Neuronal stem cell (in vitro differentiated cells): ENCODE data around the gene YIPF4. TPM values are rescaled to one million over a fixed set of nuclear protein-coding genes. Genes with fewer than 3 reads are reported as not detected.

Source experiments
- DNase-seq: peaks from one replicate; pipeline ENCODE4 v3.0.0-alpha.2; 2013; ENCODE audit warnings: low spot score
- H2AFZ ChIP-seq: one replicate; pipeline ENCODE4 v1.6.1; 2013; ENCODE audit warnings: mild to moderate bottlenecking, low read length, inconsistent platforms
- H2AK5ac ChIP-seq: 2 replicates; pipeline ENCODE4 v1.6.1; 2013; ENCODE audit warnings: low read depth, mild to moderate bottlenecking, inconsistent platforms, low read length, moderate library complexity, mixed read lengths
- H2BK120ac ChIP-seq: 2 replicates; pipeline ENCODE4 v1.6.1; 2013; ENCODE audit warnings: low read depth, mild to moderate bottlenecking, inconsistent platforms, low read length, moderate library complexity, mixed read lengths
- H2BK12ac ChIP-seq: one replicate; pipeline ENCODE4 v1.6.1; 2013; ENCODE audit warnings: low read length, inconsistent platforms
- H2BK15ac ChIP-seq: 2 replicates; pipeline ENCODE4 v1.6.1; 2013; ENCODE audit warnings: mild to moderate bottlenecking, low read length, inconsistent platforms, mixed read lengths
- H2BK5ac ChIP-seq: one replicate; pipeline ENCODE4 v1.6.1; 2013; ENCODE audit warnings: inconsistent platforms, mild to moderate bottlenecking, low read length, moderate library complexity
- H3K14ac ChIP-seq: one replicate; pipeline ENCODE4 v1.6.1; 2013; ENCODE audit warnings: low read length, inconsistent platforms
- H3K18ac ChIP-seq: 2 replicates; pipeline ENCODE4 v1.6.1; 2013; ENCODE audit warnings: low read length, inconsistent platforms
- H3K23ac ChIP-seq: 2 replicates; pipeline ENCODE4 v1.6.1; 2013; ENCODE audit warnings: low read depth, mild to moderate bottlenecking, mixed read lengths, low read length, inconsistent platforms; ENCODE audit not compliant: poor library complexity
- H3K27ac ChIP-seq: replicated peaks from 3 replicates; pipeline ENCODE4 v1.5.1; 2013; ENCODE audit warnings: low read length, inconsistent platforms
- H3K27me3 ChIP-seq, 3 experiments: 2 replicates each; pipeline ENCODE4 v1.6.1; 2013; ENCODE audit warnings: low read length in 3 of 3, mild to moderate bottlenecking in 2 of 3, inconsistent platforms in 1 of 3, low read depth in 1 of 3, mixed read lengths in 1 of 3, moderate library complexity in 1 of 3; ENCODE audit not compliant: control insufficient read depth in 3 of 3, insufficient read depth in 3 of 3
- H3K36me3 ChIP-seq, 2 donors: replicated peaks in 1 of 2; 2 replicates each; pipeline ENCODE4 v1.6.1; 2013; ENCODE audit warnings: low read length in 2 of 2; ENCODE audit not compliant: control insufficient read depth in 2 of 2, insufficient read depth in 2 of 2
- H3K4ac ChIP-seq: 2 replicates; pipeline ENCODE4 v1.6.1; 2013; ENCODE audit warnings: inconsistent platforms, mild to moderate bottlenecking, low read length, moderate library complexity
- H3K4me1 ChIP-seq, 2 donors: 1 replicate in 1 of 2; 2 replicates in 1 of 2; pipeline ENCODE4 v1.6.1; 2013; ENCODE audit warnings: low read length in 2 of 2, low read depth in 1 of 2; ENCODE audit not compliant: control insufficient read depth in 2 of 2, insufficient read depth in 1 of 2
- H3K4me2 ChIP-seq: one replicate; pipeline ENCODE4 v1.6.1; 2013; ENCODE audit warnings: mild to moderate bottlenecking, low read length, inconsistent platforms; ENCODE audit not compliant: insufficient read depth, poor library complexity, severe bottlenecking
- H3K4me3 ChIP-seq, 2 donors: 2 replicates each; pipeline ENCODE4 v1.5.1; 2013; ENCODE audit warnings: low read length in 2 of 2, mild to moderate bottlenecking in 2 of 2, inconsistent platforms in 1 of 2, moderate library complexity in 1 of 2
- H3K79me1 ChIP-seq: one replicate; pipeline ENCODE4 v1.6.1; 2013; ENCODE audit warnings: low read depth, mild to moderate bottlenecking, inconsistent platforms, low read length, moderate library complexity
- H3K9ac ChIP-seq: one replicate; pipeline ENCODE4 v1.6.1; 2013; ENCODE audit warnings: mild to moderate bottlenecking, low read depth, low read length, inconsistent platforms; ENCODE audit not compliant: poor library complexity
- H3K9me3 ChIP-seq, 2 donors: replicated peaks in 1 of 2; 2 replicates each; pipeline versions ENCODE3 to v1.6.1; 2013; ENCODE audit warnings: low read length in 2 of 2, mild to moderate bottlenecking in 2 of 2, inconsistent platforms in 1 of 2, low read depth in 1 of 2, mixed read lengths in 1 of 2, moderate library complexity in 1 of 2; ENCODE audit not compliant: control insufficient read depth in 2 of 2, insufficient read depth in 1 of 2
- H4K8ac ChIP-seq: one replicate; pipeline ENCODE4 v1.6.1; 2013; ENCODE audit warnings: low read depth, mild to moderate bottlenecking, inconsistent platforms, low read length, moderate library complexity
- H4K91ac ChIP-seq: one replicate; pipeline ENCODE4 v1.6.1; 2013; ENCODE audit warnings: low read length, low read depth, mild to moderate bottlenecking, inconsistent platforms; ENCODE audit not compliant: poor library complexity
- WGBS, 2 donors: extraction: QIAGEN DNeasy Blood & Tissue Kit; methylation state at CpG; one replicate each; pipeline ENCODE4 v1.1.7; 2013; ENCODE audit warnings: missing lambda C conversion rate in 2 of 2, mixed read lengths in 1 of 2; ENCODE audit not compliant: insufficient read length in 2 of 2, insufficient replicate concordance in 1 of 2; ENCODE audit errors: extremely low coverage in 2 of 2; 5-methylcytosine and 5-hydroxymethylcytosine counted together
- polyA plus RNA-seq, 2 experiments: library from polyadenylated mRNA; stranded (reverse); fragments of 200-250 nt; gene quantifications; one replicate each; pipeline ENCODE4 v1.2.3, GENCODE V29; 2013

The YIPF4 gene
- 10.2 TPM for polyA plus RNA-seq (2013, experiment 1 of 2)
- polyA plus RNA-seq (2013, experiment 2 of 2), result 9.5 TPM

DNA sequence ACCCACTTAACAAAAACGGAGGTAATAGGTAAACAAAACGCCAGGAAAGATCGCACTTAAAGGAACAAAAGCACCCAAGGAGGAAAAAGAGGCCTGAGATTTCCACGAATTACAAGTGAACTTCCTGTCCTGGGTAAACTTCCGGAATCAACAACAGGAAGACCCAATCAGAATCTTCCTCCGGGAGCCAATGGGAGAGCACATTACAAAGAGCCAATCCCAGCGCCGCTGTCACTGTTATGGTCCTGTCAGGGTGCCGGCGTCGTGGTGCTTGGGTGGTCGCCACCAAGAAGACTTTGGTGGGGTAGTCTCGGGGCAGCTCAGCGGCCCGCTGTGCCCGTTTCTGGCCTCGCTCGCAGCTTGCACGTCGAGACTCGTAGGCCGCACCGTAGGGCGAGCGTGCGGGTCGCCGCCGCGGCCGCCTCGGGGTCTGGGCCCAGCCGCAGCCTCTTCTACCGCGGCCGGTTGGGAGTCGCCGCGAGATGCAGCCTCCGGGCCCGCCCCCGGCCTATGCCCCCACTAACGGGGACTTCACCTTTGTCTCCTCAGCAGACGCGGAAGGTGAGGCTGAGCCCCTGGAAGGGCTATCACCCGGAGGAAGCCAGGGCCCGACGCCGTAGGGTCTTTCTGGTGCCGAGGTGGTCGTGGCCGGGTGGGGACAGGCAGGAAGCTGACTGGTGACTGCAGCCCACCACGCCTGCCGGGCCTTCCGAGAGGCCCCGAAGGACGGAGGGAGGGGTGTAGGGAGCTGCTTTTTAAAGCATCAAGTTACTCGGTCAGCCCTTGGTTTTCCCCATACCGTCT is at the start of gene YIPF4:
Gene YIPF4 (plus strand): TSS at position 231 of the 804 bp plus-strand sequence. CDS start 252 bp downstream, at position 483.
- peak; percentile 81 for DNase-seq
- peak within 1 kb of the TSS; percentile 80 to 90 for H3K4me3 ChIP-seq
- no peak within 1 kb of the TSS for H2AK5ac ChIP-seq
- H3K23ac ChIP-seq, result peak within 1 kb of the TSS; percentile 85
- peak within 1 kb of the TSS; percentile 58 for H3K4me2 ChIP-seq
- H3K27ac ChIP-seq, result peak within 1 kb of the TSS; percentile 56
- H4K8ac ChIP-seq, result peak within 1 kb of the TSS; percentile 48
- H3K14ac ChIP-seq, result peak within 1 kb of the TSS; percentile 17
- peak within 1 kb of the TSS; percentile 88 for H2AFZ ChIP-seq
- H3K9me3 ChIP-seq, result no peaks in the 10 kb centered on the region
- peaks cover 7 to 20% of the 10 kb centered on the region in 2 donors for H3K36me3 ChIP-seq
- H3K4me1 ChIP-seq, result no peaks in the 10 kb centered on the region
- no peaks in the 10 kb centered on the region for H3K27me3 ChIP-seq
- peaks cover 3% of the 10 kb centered on the region for H3K79me1 ChIP-seq
- WGBS, 2 donors, result no CpG with 5 or more reads among the region's 59 CpGs
- H2BK5ac ChIP-seq, result no peak within 1 kb of the TSS
- peak within 1 kb of the TSS; percentile 97 for H3K9ac ChIP-seq
- H2BK120ac ChIP-seq, result peak within 1 kb of the TSS; percentile 47
- H4K91ac ChIP-seq, result no peak within 1 kb of the TSS
- H2BK15ac ChIP-seq, result no peak within 1 kb of the TSS
- no peak within 1 kb of the TSS for H2BK12ac ChIP-seq
- peak within 1 kb of the TSS; percentile 66 for H3K4ac ChIP-seq
- H3K18ac ChIP-seq, result peak within 1 kb of the TSS; percentile 88

DNA sequence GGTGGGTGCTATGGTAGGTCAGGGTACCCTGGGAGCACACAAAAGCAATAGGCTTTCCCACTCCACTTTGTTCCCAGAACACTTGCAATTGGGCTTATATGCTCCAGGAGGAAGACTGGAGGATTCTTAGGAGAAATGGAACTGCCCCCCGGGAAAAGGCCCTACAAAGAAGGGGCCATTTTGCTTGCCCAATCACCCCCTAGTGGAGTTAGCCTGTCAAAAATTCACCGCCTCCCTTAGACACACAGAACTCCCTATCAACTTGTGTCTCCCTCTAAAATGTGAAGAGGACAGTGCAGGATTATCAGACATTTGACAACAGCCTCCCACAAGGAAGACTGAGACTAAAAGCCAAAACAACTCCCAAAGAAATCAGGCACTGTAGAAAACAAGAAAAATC is 49.5 kb upstream of the YIPF4 start:
- Histone ChIP-seq H2AFZ (no peak overlapping the region), H2BK15ac (no peak overlapping the region), H2BK5ac (no peak overlapping the region), H4K91ac (no peak overlapping the region), H3K4me1 (no peaks in the 10 kb centered on the region), H3K79me1 (no peaks in the 10 kb centered on the region), H3K27ac (no peak overlapping the region), H3K4me2 (no peak overlapping the region), H2AK5ac (no peak overlapping the region), H4K8ac (no peak overlapping the region), H3K9me3 (no peaks in the 10 kb centered on the region), H3K36me3 (peaks cover 6 to 30% of the 10 kb centered on the region in 2 donors), H3K4ac (no peak overlapping the region), H3K4me3 (no peak overlapping the region), H2BK12ac (no peak overlapping the region), H3K18ac (no peak overlapping the region), H3K14ac (no peak overlapping the region), H3K23ac (no peak overlapping the region), H3K9ac (no peak overlapping the region), H2BK120ac (no peak overlapping the region), H3K27me3 (no peaks in the 10 kb centered on the region)
- DNase-seq, result no peak
- WGBS, 2 donors, result no CpG with 5 or more reads among the region's 2 CpGs

DNA sequence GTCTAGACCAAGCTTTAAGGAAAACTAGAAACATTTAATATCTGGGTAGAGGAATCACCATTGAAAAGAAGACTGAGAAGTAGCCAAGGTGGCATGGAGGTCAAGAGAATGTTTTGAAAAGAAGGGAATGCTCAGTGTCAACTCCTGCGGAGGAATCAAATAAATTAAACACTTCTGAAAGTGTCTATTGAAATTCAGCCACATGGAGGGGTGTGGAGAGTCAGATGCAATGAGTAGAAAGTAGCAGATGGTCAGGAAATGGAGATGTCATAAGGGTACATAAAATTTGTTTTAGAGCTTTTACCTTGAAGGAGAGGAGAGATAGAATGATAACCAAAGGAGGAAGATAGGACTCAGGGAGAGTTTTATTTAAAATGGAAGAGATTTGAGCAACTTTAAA is 48.1 kb upstream of the YIPF4 start:
- H3K4me1 ChIP-seq, result no peaks in the 10 kb centered on the region
- no peak overlapping the region for H3K18ac ChIP-seq
- H3K14ac ChIP-seq, result no peak overlapping the region
- no peaks in the 10 kb centered on the region for H3K9me3 ChIP-seq
- no peak overlapping the region for H3K27ac ChIP-seq
- H3K27me3 ChIP-seq, result no peaks in the 10 kb centered on the region
- H3K23ac ChIP-seq, result no peak overlapping the region
- H2BK15ac ChIP-seq, result no peak overlapping the region
- no peak overlapping the region for H4K8ac ChIP-seq
- H3K4me2 ChIP-seq, result no peak overlapping the region
- H3K4ac ChIP-seq, result no peak overlapping the region
- H2AFZ ChIP-seq, result no peak overlapping the region
- WGBS, 2 donors, result no CpG with 5 or more reads among the region's 1 CpG
- H2BK120ac ChIP-seq, result no peak overlapping the region
- no peak overlapping the region for H2BK5ac ChIP-seq
- no peak overlapping the region for H2AK5ac ChIP-seq
- H4K91ac ChIP-seq, result no peak overlapping the region
- no peak for DNase-seq
- H3K36me3 ChIP-seq, result peaks cover 6 to 16% of the 10 kb centered on the region in 2 donors
- no peaks in the 10 kb centered on the region for H3K79me1 ChIP-seq
- H3K9ac ChIP-seq, result no peak overlapping the region
- no peak overlapping the region for H3K4me3 ChIP-seq
- no peak overlapping the region for H2BK12ac ChIP-seq

DNA sequence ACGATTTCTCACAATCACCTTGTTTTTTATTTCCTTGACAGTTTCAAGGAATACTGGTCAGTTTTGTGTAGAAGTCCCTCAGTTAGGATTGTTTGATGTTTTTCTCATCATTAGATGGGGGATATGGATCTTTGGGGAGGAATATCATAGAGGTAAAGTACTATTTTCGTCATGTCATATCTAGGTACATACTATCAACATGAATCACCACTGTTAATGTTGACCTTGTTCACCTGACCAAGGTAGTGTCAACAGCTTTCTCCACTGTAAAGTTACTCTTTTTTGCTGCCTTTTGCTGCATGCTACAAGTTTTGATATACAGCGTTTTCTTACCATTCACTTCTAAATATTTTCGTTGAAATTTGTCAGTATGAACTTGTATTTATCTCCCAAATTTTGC is 45.7 kb upstream of the YIPF4 start:
- H3K9me3 ChIP-seq, result no peaks in the 10 kb centered on the region
- WGBS, 2 donors, result no CpG with 5 or more reads among the region's 4 CpGs
- no peak overlapping the region for H2BK15ac ChIP-seq
- no peak overlapping the region for H3K14ac ChIP-seq
- DNase-seq, result no peak
- H3K27ac ChIP-seq, result no peak overlapping the region
- H3K9ac ChIP-seq, result no peak overlapping the region
- no peak overlapping the region for H2BK12ac ChIP-seq
- no peaks in the 10 kb centered on the region for H3K4me1 ChIP-seq
- H2BK120ac ChIP-seq, result no peak overlapping the region
- H2AFZ ChIP-seq, result no peak overlapping the region
- no peaks in the 10 kb centered on the region for H3K79me1 ChIP-seq
- H3K23ac ChIP-seq, result no peak overlapping the region
- no peak overlapping the region for H3K18ac ChIP-seq
- H3K27me3 ChIP-seq, result no peaks in the 10 kb centered on the region
- H4K8ac ChIP-seq, result no peak overlapping the region
- H3K4me3 ChIP-seq, result no peak overlapping the region
- no peak overlapping the region for H2BK5ac ChIP-seq
- H4K91ac ChIP-seq, result no peak overlapping the region
- H2AK5ac ChIP-seq, result no peak overlapping the region
- peaks cover 0 to 2% of the 10 kb centered on the region in 2 donors for H3K36me3 ChIP-seq
- H3K4me2 ChIP-seq, result no peak overlapping the region
- H3K4ac ChIP-seq, result no peak overlapping the region
